OCI-LY1 (cell line): Measurements from ENCODE around the gene OR2W1.

ENCODE experiments used
- H2AFZ ChIP-seq: fragments of 200-600 bp; sonication (generic), shearing (Covaris generic); 2 replicates; pipeline ENCODE4 v1.6.0; 2014; ENCODE audit warnings: antibody characterized with exemption, mild to moderate bottlenecking, low read length
- H3F3A ChIP-seq: fragments of 200-600 bp; sonication (generic), shearing (Covaris generic); 2 replicates; pipeline ENCODE4 v1.6.0; 2014; ENCODE audit warnings: mild to moderate bottlenecking, antibody characterized with exemption, low read length, moderate library complexity; ENCODE audit not compliant: insufficient read depth
- H3K27ac ChIP-seq: fragments of 200-600 bp; sonication (generic); 2 replicates; pipeline ENCODE4 v1.5.1; 2014; ENCODE audit warnings: low read length, mixed run types, mild to moderate bottlenecking, low read depth; ENCODE audit not compliant: poor library complexity, severe bottlenecking
- H3K27me3 ChIP-seq: fragments of 200-600 bp; sonication (generic); 2 replicates; pipeline ENCODE4 v1.6.0; 2014; ENCODE audit warnings: antibody characterized with exemption, mild to moderate bottlenecking, low read length, moderate library complexity; ENCODE audit not compliant: insufficient read depth
- H3K36me3 ChIP-seq: fragments of 200-600 bp; sonication (generic); 2 replicates; pipeline ENCODE4 v1.6.1; 2014; ENCODE audit warnings: mild to moderate bottlenecking, antibody characterized with exemption, low read length, moderate library complexity, mixed read lengths; ENCODE audit not compliant: insufficient read depth
- H3K4me1 ChIP-seq: fragments of 200-600 bp; sonication (generic); 2 replicates; pipeline ENCODE4 v1.5.1; 2014; ENCODE audit warnings: mild to moderate bottlenecking, low read length, moderate library complexity; ENCODE audit not compliant: insufficient read depth, severe bottlenecking
- H3K4me2 ChIP-seq: fragments of 200-600 bp; sonication (generic), shearing (Covaris generic); 2 replicates; pipeline ENCODE4 v1.6.1; 2014; ENCODE audit warnings: low read length
- H3K4me3 ChIP-seq: fragments of 200-600 bp; sonication (generic); 2 replicates; pipeline ENCODE4 v1.5.1; 2014; ENCODE audit warnings: low read length, low read depth, mild to moderate bottlenecking, mixed read lengths; ENCODE audit not compliant: poor library complexity, severe bottlenecking
- H3K79me2 ChIP-seq: fragments of 200-600 bp; shearing (Covaris generic); 2 replicates; pipeline ENCODE4 v1.6.1; 2016; ENCODE audit warnings: mixed run types, low read length, mixed read lengths; ENCODE audit not compliant: insufficient read depth
- H3K9ac ChIP-seq: fragments of 200-600 bp; sonication (generic), shearing (Covaris generic); 2 replicates; pipeline ENCODE4 v1.6.1; 2014; ENCODE audit warnings: mild to moderate bottlenecking, low read length, mixed read lengths
- H3K9me2 ChIP-seq: fragments of 200-600 bp; sonication (generic), shearing (Covaris generic); 2 replicates; pipeline ENCODE4 v1.6.1; 2014; ENCODE audit warnings: low read depth, mild to moderate bottlenecking, low read length, mixed read lengths
- H3K9me3 ChIP-seq: fragments of 200-600 bp; shearing (Covaris generic); 2 replicates; pipeline ENCODE4 v1.6.1; 2014; ENCODE audit warnings: low read length, mixed read lengths
- H4K20me1 ChIP-seq: fragments of 200-600 bp; sonication (generic), shearing (Covaris generic); 2 replicates; pipeline ENCODE4 v1.6.0; 2016; ENCODE audit warnings: mild to moderate bottlenecking, low read length; ENCODE audit not compliant: insufficient read depth
- CTCF ChIP-seq: fragments of 200-600 bp; sonication (generic), shearing (Covaris generic); IDR thresholded peaks from 2 replicates; pipeline ENCODE4 v1.5.1; 2017; ENCODE audit warnings: mild to moderate bottlenecking, antibody characterized with exemption, low read length, moderate library complexity, mixed read lengths
- EZH2 ChIP-seq: fragments of 200-600 bp; sonication (generic), shearing (Covaris generic); IDR thresholded peaks from 2 replicates; pipeline ENCODE4 v1.8.0; 2017; ENCODE audit warnings: borderline replicate concordance, mixed run types, mild to moderate bottlenecking, antibody characterized with exemption, low read length, moderate library complexity, mixed read lengths

OR2W1 gene

GRCh38 chr6:29071831-29072723, 27.1 kb upstream of the OR2W1 start:
- Histone ChIP-seq H2AFZ (no peak overlapping the region), H3K9me2 (no peaks in the 10 kb centered on the region), H3K4me2 (no peak overlapping the region), H3F3A (no peaks in the 10 kb centered on the region), H3K4me3 (no peak overlapping the region), H3K27me3 (no peaks in the 10 kb centered on the region), H3K36me3 (no peaks in the 10 kb centered on the region), H3K4me1 (no peaks in the 10 kb centered on the region), H3K79me2 (no peaks in the 10 kb centered on the region), H3K9me3 (no peaks in the 10 kb centered on the region), H4K20me1 (no peaks in the 10 kb centered on the region), H3K27ac (no peak overlapping the region), H3K9ac (no peak overlapping the region)
- TF ChIP-seq EZH2 (no peak), CTCF (peak; percentile 55)

DNA sequence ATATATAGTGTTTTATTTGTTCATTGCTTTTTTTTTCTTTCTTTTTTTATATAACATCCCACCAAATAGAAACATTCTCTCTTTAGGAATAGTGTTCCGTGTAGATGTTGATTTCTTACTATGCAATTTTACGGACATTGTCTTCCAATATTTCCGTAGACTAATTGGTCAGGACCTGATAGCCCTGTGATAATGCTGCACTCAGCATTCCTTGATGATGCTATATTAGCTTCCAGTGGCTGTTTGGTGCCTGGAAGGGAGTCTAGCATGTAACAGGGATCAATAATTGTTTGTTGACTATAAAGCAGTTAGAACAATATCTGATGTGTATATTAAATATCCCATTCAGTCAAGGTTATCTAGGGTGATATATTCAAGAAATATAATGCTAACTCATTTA, 6.7 kb upstream of the OR2W1 start:
- Histone ChIP-seq H3K4me1 (no peaks in the 10 kb centered on the region), H3K9me2 (no peaks in the 10 kb centered on the region), H3F3A (no peaks in the 10 kb centered on the region), H3K9me3 (no peaks in the 10 kb centered on the region), H4K20me1 (no peaks in the 10 kb centered on the region), H3K4me3 (no peak overlapping the region), H3K27ac (no peak overlapping the region), H3K27me3 (no peaks in the 10 kb centered on the region), H3K4me2 (no peak overlapping the region), H2AFZ (no peak overlapping the region), H3K36me3 (no peaks in the 10 kb centered on the region), H3K79me2 (no peaks in the 10 kb centered on the region), H3K9ac (no peak overlapping the region)
- TF ChIP-seq CTCF (no peak), EZH2 (no peak)

DNA sequence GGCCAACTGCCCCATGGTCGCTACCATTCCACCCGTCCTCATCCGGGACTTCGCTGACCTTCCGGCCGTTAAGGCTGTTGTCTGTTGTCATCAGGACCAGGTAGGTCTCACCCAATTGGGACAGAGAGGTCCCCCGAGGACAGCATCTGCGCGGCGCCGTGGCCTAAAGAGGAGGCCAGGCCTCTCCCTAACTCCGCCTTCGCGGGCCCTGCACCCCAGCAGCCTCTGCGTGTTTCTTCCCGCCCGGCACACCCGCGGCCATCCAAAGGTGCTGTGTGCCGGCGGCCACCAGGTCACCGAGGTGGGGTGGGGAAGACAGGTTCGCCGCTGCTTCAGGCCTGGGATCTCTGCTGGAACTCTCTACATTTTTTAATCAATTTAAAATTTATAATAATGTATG, 9.0 kb downstream of the OR2W1 start:
- Histone ChIP-seq H3K9me3 (no peaks in the 10 kb centered on the region), H3K4me3 (no peak overlapping the region), H3F3A (no peaks in the 10 kb centered on the region), H3K79me2 (no peaks in the 10 kb centered on the region), H3K9ac (no peak overlapping the region), H2AFZ (no peak overlapping the region), H3K36me3 (no peaks in the 10 kb centered on the region), H3K27me3 (no peaks in the 10 kb centered on the region), H3K4me2 (no peak overlapping the region), H3K4me1 (no peaks in the 10 kb centered on the region), H3K9me2 (no peaks in the 10 kb centered on the region), H3K27ac (no peak overlapping the region), H4K20me1 (no peaks in the 10 kb centered on the region)
- TF ChIP-seq CTCF: no peak
- no peak for TF ChIP-seq EZH2
